ENCODE data around the gene TMPRSS2.

TMPRSS2 gene

GRCh38 chr21:41552254-41552653 lies 44.3 kb upstream of the TMPRSS2 start:
- no peak for TF ChIP-seq GLIS3 (CRISPR knock-in tag; IDR thresholded peaks at IDR 0.05)
- no peak for TF ChIP-seq ARNTL (CRISPR knock-in tag; IDR thresholded peaks at IDR 0.05; ENCODE audit: borderline replicate concordance, low read depth)
- TF ChIP-seq, protein P1, sequence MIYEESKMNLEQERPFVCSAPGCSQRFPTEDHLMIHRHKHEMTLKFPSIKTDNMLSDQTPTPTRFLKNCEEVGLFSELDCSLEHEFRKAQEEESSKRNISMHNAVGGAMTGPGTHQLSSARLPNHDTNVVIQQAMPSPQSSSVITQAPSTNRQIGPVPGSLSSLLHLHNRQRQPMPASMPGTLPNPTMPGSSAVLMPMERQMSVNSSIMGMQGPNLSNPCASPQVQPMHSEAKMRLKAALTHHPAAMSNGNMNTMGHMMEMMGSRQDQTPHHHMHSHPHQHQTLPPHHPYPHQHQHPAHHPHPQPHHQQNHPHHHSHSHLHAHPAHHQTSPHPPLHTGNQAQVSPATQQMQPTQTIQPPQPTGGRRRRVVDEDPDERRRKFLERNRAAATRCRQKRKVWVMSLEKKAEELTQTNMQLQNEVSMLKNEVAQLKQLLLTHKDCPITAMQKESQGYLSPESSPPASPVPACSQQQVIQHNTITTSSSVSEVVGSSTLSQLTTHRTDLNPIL (CRISPR knock-in tag; IDR thresholded peaks at IDR 0.05; ENCODE audit: low read depth), result no peak
- no peak for TF ChIP-seq ISL1 (CRISPR knock-in tag; IDR thresholded peaks at IDR 0.05)
- TF ChIP-seq POU6F1 (CRISPR knock-in tag; IDR thresholded peaks at IDR 0.05; ENCODE audit: borderline replicate concordance, low read depth), result no peak
- TF ChIP-seq ZNF565 (CRISPR knock-in tag; conservative IDR thresholded peaks at IDR 0.05; ENCODE audit: low read depth), result no peak
- no peak for TF ChIP-seq OSR1 (CRISPR knock-in tag; IDR thresholded peaks at IDR 0.05)
- TF ChIP-seq, protein P2, sequence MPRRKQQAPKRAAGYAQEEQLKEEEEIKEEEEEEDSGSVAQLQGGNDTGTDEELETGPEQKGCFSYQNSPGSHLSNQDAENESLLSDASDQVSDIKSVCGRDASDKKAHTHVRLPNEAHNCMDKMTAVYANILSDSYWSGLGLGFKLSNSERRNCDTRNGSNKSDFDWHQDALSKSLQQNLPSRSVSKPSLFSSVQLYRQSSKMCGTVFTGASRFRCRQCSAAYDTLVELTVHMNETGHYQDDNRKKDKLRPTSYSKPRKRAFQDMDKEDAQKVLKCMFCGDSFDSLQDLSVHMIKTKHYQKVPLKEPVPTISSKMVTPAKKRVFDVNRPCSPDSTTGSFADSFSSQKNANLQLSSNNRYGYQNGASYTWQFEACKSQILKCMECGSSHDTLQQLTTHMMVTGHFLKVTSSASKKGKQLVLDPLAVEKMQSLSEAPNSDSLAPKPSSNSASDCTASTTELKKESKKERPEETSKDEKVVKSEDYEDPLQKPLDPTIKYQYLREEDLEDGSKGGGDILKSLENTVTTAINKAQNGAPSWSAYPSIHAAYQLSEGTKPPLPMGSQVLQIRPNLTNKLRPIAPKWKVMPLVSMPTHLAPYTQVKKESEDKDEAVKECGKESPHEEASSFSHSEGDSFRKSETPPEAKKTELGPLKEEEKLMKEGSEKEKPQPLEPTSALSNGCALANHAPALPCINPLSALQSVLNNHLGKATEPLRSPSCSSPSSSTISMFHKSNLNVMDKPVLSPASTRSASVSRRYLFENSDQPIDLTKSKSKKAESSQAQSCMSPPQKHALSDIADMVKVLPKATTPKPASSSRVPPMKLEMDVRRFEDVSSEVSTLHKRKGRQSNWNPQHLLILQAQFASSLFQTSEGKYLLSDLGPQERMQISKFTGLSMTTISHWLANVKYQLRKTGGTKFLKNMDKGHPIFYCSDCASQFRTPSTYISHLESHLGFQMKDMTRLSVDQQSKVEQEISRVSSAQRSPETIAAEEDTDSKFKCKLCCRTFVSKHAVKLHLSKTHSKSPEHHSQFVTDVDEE (CRISPR knock-in tag; IDR thresholded peaks at IDR 0.05), result no peak
- TF ChIP-seq PATZ1 (CRISPR knock-in tag; IDR thresholded peaks at IDR 0.05; ENCODE audit: borderline replicate concordance), result no peak
- TF ChIP-seq PPARA (CRISPR knock-in tag; IDR thresholded peaks at IDR 0.05; ENCODE audit: borderline replicate concordance), result no peak
- no peak for TF ChIP-seq ZNF8 (CRISPR knock-in tag; IDR thresholded peaks at IDR 0.05)
- no peak for TF ChIP-seq ZC3H10 (CRISPR knock-in tag; IDR thresholded peaks at IDR 0.05)
- TF ChIP-seq TCF4 (CRISPR knock-in tag; IDR thresholded peaks at IDR 0.05; ENCODE audit: borderline replicate concordance), result no peak
- no peak for TF ChIP-seq TOX (CRISPR knock-in tag; IDR thresholded peaks at IDR 0.05; ENCODE audit: borderline replicate concordance)
- ATAC-seq, result no peak

DNA sequence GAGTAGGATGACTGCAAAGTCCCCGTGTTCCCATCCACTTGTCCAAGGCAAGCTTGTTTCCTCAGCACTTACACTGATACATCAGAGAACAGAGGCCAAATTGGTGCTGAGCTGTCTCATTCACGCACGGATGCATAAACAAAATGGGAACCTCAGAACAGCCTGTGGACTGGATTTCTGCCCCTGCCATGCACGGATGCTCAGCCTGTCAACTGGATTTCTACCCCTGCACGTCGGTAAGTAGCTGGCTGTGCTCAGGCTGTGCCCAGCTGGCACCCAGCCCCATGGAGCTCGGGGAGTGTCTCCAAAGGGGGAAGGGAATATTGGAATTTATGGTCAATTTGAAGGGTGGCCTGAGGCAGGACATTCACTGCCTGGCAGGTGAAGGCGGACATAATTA lies 40.8 kb upstream of the TMPRSS2 start:
- ATAC-seq, result no peak

DNA sequence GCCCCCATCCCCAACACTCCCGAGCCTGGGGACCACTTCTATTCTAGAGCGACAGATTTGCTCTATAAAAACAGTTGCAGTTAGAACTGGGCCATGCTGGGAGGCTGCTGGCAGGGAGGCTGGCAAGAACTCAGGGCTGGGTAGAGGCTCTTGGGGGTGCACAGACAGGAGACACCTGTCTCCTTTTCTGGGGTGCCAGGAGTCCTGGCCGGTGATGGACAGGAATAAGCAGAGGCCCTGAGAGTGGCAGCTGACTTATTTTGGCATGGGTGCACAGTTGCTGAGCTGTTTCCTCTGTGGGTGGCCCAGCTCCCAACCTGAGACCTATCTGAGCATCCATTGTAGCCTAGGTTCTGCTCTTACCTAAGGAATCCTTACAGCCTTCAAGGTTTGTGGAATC lies 39.2 kb upstream of the TMPRSS2 start:
- no peak for ATAC-seq
- TF ChIP-seq BACH2 (CRISPR knock-in tag; IDR thresholded peaks at IDR 0.05; ENCODE audit: borderline replicate concordance) (no peak), ESRRG (CRISPR knock-in tag; IDR thresholded peaks at IDR 0.05) (no peak), RARB (CRISPR knock-in tag; IDR thresholded peaks at IDR 0.05) (no peak), PPARA (CRISPR knock-in tag; IDR thresholded peaks at IDR 0.05; ENCODE audit: borderline replicate concordance) (no peak), OSR1 (CRISPR knock-in tag; IDR thresholded peaks at IDR 0.05) (no peak), ZFP3 (CRISPR knock-in tag; IDR thresholded peaks at IDR 0.05) (no peak)
- TF ChIP-seq, protein P3, sequence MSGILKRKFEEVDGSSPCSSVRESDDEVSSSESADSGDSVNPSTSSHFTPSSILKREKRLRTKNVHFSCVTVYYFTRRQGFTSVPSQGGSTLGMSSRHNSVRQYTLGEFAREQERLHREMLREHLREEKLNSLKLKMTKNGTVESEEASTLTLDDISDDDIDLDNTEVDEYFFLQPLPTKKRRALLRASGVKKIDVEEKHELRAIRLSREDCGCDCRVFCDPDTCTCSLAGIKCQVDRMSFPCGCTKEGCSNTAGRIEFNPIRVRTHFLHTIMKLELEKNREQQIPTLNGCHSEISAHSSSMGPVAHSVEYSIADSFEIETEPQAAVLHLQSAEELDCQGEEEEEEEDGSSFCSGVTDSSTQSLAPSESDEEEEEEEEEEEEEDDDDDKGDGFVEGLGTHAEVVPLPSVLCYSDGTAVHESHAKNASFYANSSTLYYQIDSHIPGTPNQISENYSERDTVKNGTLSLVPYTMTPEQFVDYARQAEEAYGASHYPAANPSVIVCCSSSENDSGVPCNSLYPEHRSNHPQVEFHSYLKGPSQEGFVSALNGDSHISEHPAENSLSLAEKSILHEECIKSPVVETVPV (CRISPR knock-in tag; IDR thresholded peaks at IDR 0.05), result no peak

More for the DNA sequence above, 40.8 kb upstream of the TMPRSS2 start:
- no peak for TF ChIP-seq BACH2 (CRISPR knock-in tag; IDR thresholded peaks at IDR 0.05; ENCODE audit: borderline replicate concordance)
- TF ChIP-seq CSDC2 (CRISPR knock-in tag; IDR thresholded peaks at IDR 0.05), result no peak
- TF ChIP-seq SNAI2 (CRISPR knock-in tag; IDR thresholded peaks at IDR 0.05), result no peak
- TF ChIP-seq PPARA (CRISPR knock-in tag; IDR thresholded peaks at IDR 0.05; ENCODE audit: borderline replicate concordance), result no peak
- no peak for TF ChIP-seq GLIS3 (CRISPR knock-in tag; IDR thresholded peaks at IDR 0.05)
- TF ChIP-seq ZNF8 (CRISPR knock-in tag; IDR thresholded peaks at IDR 0.05), result no peak
- TF ChIP-seq ZFP3 (CRISPR knock-in tag; IDR thresholded peaks at IDR 0.05), result no peak
- TF ChIP-seq ZNF70 (CRISPR knock-in tag; IDR thresholded peaks at IDR 0.05), result no peak

Measured in SK-N-SH treated with all-trans-retinoic acid at 6 μM for 48 hours (cell line).